ENCODE measurements around the gene TAF1L. TPM values are rescaled to one million over a fixed set of nuclear protein-coding genes. Genes with fewer than 3 reads are reported as not detected.
"Not testable (repeated sequence)": the region's sequence is repeated elsewhere in the genome, so short reads cannot be mapped to it uniquely, and the experiment has no call there.

TAF1L gene, protein sequence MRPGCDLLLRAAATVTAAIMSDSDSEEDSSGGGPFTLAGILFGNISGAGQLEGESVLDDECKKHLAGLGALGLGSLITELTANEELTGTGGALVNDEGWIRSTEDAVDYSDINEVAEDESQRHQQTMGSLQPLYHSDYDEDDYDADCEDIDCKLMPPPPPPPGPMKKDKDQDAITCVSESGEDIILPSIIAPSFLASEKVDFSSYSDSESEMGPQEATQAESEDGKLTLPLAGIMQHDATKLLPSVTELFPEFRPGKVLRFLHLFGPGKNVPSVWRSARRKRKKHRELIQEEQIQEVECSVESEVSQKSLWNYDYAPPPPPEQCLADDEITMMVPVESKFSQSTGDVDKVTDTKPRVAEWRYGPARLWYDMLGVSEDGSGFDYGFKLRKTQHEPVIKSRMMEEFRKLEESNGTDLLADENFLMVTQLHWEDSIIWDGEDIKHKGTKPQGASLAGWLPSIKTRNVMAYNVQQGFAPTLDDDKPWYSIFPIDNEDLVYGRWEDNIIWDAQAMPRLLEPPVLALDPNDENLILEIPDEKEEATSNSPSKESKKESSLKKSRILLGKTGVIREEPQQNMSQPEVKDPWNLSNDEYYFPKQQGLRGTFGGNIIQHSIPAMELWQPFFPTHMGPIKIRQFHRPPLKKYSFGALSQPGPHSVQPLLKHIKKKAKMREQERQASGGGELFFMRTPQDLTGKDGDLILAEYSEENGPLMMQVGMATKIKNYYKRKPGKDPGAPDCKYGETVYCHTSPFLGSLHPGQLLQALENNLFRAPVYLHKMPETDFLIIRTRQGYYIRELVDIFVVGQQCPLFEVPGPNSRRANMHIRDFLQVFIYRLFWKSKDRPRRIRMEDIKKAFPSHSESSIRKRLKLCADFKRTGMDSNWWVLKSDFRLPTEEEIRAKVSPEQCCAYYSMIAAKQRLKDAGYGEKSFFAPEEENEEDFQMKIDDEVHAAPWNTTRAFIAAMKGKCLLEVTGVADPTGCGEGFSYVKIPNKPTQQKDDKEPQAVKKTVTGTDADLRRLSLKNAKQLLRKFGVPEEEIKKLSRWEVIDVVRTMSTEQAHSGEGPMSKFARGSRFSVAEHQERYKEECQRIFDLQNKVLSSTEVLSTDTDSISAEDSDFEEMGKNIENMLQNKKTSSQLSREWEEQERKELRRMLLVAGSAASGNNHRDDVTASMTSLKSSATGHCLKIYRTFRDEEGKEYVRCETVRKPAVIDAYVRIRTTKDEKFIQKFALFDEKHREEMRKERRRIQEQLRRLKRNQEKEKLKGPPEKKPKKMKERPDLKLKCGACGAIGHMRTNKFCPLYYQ (N-terminal part only)
- total RNA-seq: not detected
- long read RNA-seq: 0 reads

DNA sequence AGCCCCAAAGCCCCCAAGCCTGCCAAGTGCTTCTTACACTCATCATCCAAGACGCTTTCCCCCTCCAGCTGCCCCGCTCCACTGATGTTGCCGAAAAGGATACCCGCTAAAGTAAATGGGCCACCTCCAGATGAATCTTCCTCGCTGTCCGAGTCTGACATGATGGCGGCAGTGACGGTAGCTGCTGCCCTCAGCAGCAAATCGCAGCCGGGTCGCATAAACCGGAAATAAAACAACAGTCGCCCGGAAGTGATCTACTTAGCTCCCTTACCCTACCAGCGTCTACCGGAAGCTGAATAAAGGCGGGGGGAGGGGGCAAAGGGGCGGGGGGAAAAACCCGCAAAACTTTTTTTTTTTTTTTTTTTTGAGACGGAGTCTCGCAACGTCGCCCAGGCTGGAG, at the start of gene TAF1L:
TAF1L (minus strand) TSS at position 308 of the 400 bp plus-strand sequence; CDS start at position 218, 90 bp downstream.
- intact Hi-C loops (cut with DNase I): no loop called here
- ATAC-seq (ENCODE audit: poor library complexity) (no peak), DNase-seq (no peak)

DNA sequence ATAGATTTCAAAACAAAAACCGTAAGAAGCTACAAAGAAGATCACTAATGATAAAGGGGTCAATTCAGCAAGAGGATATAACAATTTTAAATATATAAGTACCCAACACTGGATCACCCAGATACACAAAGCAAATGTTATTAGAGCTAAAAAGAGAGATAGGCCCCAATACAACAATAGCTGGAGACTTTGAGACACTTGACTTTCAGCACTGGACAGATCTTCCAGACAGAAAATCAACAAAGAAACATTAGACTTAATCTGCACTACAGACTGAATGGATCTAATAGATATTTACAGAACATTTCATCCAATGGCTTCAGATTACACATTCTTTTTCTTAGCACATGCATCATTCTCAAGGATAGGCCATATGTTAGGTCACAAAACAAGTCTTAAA, 46.3 kb upstream of the TAF1L start:
- ATAC-seq (ENCODE audit: poor library complexity) (no peak), DNase-seq (no peak)
- intact Hi-C loops (cut with DNase I): no loop called here

DNA sequence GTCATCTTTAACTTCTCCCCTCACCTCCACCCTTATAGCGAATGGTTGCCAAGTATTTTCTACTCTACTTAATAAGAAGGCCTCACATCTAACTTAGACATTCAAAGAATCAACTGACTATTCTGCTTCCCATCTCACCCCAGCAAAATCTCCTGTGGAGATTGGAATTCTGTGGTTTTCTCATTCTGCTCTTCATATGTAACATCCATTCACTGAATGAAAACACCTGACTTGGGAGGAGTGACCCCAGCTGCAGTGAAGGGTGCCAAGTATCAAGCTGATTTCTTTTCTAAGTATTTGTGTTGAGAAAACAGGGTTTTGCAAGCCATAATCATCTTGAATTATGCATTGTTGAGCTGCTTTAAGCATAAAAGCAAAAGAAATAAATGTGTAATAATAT, 42.5 kb upstream of the TAF1L start:
- no peak for DNase-seq
- intact Hi-C loops (cut with DNase I): no loop called here
- ATAC-seq (ENCODE audit: poor library complexity): no peak

DNA sequence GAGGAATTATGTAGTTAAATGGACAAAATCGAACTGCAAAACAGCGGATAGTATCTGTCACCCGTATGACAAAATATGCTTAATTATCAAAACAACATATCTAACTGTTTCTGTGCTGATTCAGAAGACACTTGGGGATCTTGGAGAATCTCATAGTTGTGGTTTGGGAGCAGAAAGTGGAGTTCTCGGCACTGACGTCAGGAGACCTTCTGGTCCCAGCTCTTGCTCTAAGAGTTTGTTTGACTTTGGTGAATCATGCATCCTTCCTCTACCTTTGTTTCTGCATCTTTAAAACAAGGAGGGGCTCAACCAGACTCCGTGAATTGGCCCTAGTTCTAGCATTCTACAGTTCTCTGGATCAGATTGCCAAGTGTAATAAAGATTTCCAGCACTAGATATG, 37.0 kb upstream of the TAF1L start:
- DNase-seq: no peak
- intact Hi-C loops (cut with DNase I): no loop called here
- no peak for ATAC-seq (ENCODE audit: poor library complexity)

DNA sequence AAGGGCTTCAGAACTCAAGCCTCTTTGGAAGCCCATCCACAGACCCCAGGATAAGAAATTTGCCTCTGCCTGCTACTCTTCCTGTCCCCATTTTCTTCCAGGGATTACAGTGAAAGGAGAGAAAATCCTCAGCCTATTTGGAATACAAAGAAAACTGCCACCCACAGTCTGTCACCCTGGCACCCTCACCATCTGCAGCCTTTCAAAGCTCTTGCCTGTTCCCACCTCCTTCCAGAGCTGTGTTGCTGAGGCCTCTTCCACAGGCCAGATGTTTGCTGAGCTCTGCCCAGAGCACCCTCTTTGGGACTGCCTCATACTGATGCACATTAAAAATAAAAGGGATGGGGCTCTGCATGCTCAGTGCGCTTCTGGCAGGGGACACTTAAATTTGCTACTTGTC, 35.9 kb upstream of the TAF1L start:
- ATAC-seq (ENCODE audit: poor library complexity): no peak
- no peak for DNase-seq
- intact Hi-C loops (cut with DNase I): no loop called here

DNA sequence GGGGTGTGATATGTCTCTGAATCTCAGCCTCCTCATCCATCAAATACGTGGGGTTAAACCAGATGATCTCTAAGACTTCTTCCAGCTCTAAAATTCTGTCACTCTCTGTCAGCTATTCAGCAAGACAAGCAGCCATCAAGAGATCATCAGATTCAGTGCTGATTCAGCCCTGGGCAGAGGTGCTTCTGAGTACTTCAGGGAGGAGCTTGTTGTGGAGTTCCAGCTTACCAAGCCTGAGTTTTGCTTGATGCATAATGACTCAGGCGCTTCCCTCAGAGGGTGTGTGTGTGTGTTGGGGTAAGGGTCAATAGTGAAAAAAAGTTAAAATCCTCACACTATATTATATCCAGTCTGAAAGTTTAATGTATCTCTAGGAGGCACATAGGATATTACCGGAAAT, 29.6 kb upstream of the TAF1L start:
- no peak for DNase-seq
- intact Hi-C loops (cut with DNase I): no loop called here
- ATAC-seq (ENCODE audit: poor library complexity): no peak

DNA sequence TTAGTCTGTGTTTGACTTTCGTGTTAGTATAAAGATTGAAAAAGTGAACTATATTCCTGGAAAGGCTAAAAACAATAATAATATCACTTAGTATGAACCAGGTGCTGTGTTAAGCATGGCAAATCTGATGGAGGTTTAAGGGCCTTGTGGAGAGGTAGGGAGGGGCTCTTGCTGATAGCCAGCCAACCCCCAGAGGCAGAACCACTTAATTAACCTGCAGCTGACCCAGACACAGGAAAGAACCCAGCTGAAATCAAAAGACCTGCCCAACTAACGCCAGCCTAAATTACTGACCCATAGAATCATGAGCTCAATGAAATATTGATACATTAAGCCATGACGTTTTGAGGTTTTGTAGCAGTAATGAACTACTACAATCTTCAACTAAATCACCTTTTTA, 28.3 kb upstream of the TAF1L start:
- intact Hi-C loops (cut with DNase I): no loop called here
- ATAC-seq (ENCODE audit: poor library complexity): no peak
- no peak for DNase-seq

DNA sequence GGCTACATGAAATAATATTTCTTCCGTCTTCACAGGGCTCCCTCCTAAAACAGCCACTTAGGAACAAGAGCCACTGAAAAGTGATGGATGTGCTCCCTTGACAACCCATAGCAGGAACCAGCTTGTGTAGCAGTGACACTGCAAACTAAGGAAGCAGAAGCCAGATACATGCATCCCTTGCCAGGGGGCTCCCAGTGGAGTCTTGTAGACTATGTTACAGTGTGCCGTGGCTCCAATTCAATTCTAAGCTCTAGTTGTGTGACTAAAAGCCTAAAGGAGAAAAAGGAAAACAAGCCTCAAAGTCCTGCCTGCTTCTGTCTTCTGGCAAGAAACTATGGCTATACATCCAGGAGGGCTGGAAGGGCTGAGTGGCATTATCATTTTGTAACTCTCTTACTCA, 12.2 kb upstream of the TAF1L start:
- ATAC-seq (ENCODE audit: poor library complexity): no peak
- intact Hi-C loops (cut with DNase I): no loop called here
- DNase-seq: no peak

DNA sequence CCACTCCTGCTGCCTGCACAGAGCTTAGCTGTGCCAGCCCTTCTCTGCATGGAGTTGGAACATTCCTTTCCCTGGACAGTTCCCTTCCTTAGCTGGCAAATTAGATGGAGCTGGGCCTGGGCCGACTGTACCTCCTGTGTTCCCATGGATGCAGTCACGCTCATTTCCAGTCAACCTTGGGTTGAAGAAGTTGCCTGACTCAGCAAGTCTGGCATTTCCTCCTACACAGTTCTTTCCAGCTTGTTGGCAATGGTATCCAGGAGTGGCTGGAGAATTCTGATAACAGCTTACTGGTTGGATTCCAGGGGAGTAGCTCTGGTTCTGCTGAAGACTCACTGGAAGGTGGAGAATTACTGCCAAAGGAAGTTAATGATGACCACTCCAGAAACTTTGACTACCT, 9.2 kb upstream of the TAF1L start:
- ATAC-seq (ENCODE audit: poor library complexity) (no peak), DNase-seq (no peak)
- intact Hi-C loops (cut with DNase I): no loop called here

DNA sequence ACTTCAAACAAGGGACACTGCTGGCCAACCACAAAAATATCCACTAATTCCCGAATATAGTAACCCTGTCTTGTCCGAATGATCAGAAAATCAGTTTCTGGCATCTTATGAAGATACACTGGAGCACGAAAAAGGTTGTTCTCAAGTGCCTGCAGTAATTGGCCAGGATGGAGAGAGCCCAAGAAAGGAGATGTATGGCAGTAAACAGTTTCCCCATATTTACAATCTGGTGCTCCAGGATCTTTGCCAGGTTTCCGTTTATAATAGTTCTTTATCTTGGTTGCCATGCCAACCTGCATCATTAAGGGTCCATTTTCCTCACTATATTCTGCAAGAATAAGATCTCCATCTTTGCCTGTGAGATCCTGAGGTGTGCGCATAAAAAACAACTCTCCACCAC, 2.3 kb downstream of the TAF1L start:
- ATAC-seq (ENCODE audit: poor library complexity); DNase-seq; intact Hi-C loops (cut with DNase I): not testable (repeated sequence)

DNA sequence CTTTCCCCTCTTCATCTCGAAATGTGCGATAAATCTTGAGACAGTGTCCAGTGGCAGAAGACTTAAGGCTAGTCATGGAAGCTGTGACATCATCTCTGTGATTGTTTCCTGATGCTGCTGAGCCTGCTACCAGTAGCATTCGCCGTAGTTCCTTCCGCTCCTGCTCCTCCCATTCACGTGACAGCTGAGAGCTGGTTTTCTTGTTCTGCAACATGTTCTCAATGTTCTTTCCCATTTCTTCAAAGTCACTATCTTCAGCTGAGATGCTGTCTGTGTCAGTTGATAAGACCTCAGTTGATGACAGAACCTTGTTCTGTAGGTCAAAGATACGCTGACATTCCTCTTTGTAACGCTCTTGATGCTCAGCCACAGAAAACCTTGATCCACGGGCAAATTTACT, 3.5 kb downstream of the TAF1L start:
- intact Hi-C loops (cut with DNase I): no loop called here
- ATAC-seq (ENCODE audit: poor library complexity): no peak
- no peak for DNase-seq

DNA sequence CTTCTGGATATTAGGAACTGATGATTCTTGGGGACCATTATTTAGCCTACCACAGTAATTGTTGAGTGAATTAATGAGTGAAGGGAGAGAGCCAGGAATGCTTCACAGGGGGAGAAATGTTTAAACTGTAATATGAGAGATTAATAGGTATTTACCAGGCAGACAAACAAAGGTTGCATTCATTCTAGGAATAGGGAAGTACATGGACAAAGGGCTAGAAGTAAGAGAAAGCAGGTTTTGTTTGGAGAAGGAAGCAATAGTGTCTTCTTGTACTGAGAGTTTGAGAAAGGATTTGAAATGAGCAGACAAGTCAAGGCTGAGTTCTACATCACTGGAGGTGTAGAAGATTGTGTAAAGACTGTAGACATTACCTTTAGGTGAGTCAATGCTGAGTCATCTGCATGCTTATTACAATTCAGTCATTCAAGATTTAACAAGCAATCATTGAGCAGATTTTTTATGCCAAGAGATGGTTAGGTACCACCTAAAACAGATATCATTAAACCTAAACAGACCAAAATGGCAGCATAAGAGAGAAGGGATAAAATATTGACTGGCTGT, 8.0 kb downstream of the TAF1L start:
- DNase-seq: no peak

DNA sequence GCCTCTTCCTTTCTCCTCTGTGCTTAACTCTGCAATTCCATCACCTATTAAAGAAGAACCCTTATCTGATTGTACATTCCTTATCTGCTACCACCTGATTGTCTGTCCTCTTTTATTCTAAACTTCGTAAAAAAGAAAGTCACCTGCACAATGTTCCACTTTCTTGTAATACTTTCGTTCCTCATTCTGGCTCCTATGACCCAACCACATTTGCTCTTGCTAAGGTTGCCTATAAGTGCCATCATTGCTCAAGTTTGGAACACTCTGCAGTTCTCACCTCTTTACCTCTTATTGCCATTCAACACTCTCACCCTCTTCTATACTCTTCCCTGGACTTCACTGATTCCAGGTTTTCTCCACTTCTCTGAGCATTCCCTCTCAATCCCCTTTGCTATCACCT, 10.1 kb downstream of the TAF1L start:
- ATAC-seq (ENCODE audit: poor library complexity): no peak
- DNase-seq: no peak
- intact Hi-C loops (cut with DNase I): no loop called here

More for the DNA sequence above, 8.0 kb downstream of the TAF1L start:
- intact Hi-C loops (cut with DNase I): no loop called here
- ATAC-seq (ENCODE audit: poor library complexity): no peak

DNA sequence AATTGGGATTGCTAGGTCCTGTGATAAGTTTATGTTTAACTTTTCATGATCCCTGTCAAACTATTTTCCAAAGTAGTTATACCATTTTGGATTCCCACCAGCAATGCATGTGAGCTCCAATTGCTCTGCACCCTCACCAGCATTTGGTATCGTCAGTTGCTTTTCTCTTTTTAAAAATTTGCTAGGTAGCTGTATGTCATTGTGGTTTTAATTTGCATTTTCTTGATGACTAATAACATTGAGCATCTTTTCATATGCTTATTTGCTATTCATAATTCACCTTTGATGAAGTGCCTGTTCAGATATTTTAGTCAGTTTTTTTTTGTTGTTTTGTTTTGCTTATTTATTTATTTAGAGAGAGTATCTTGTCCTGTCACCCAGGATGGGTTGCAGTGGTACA, 12.5 kb downstream of the TAF1L start:
- intact Hi-C loops (cut with DNase I): no loop called here
- ATAC-seq (ENCODE audit: poor library complexity) (no peak), DNase-seq (no peak)

DNA sequence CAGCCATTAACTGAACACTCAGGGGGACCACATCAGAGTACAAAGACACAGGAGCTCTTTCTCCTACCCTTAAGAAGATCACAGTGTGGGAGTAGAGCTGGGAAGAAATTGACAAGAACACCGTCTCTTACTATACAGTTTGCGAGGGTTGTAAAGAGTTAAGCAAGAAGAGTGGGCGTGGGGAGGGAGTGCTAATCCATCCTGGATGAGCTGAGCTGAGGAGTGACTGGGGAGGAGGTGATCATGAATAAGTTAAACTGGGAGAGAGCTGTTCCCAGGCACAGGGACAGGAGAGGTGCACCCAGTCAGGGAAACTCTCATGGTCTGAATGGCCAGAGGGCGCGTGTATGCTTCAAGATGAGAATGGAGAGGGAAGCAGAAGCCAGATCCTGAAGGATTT, 17.2 kb downstream of the TAF1L start:
- ATAC-seq (ENCODE audit: poor library complexity) (no peak), DNase-seq (no peak)

DNA sequence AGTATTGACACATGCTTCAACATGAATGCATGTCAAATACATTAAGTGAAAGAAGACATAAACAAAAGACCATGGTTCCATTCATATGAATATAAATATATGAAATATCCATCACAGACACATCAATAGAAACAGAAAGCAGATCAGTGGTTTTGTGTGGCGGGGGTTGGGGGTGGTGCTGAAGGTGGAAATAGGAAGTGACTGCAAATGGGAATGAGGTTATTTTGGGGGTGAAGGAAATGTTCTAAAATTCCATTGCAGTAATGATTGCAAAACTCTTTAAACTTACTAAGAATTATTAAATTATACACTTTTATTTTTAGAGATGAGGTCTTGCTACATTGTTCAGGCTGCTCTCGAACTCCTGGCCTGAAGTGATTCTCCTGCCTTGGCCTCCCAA, 28.7 kb downstream of the TAF1L start:
- ATAC-seq (ENCODE audit: poor library complexity) (no peak), DNase-seq (no peak)
- intact Hi-C loops (cut with DNase I): no loop called here

More for the DNA sequence above, 17.2 kb downstream of the TAF1L start:
- intact Hi-C loops (cut with DNase I): no loop called here

DNA sequence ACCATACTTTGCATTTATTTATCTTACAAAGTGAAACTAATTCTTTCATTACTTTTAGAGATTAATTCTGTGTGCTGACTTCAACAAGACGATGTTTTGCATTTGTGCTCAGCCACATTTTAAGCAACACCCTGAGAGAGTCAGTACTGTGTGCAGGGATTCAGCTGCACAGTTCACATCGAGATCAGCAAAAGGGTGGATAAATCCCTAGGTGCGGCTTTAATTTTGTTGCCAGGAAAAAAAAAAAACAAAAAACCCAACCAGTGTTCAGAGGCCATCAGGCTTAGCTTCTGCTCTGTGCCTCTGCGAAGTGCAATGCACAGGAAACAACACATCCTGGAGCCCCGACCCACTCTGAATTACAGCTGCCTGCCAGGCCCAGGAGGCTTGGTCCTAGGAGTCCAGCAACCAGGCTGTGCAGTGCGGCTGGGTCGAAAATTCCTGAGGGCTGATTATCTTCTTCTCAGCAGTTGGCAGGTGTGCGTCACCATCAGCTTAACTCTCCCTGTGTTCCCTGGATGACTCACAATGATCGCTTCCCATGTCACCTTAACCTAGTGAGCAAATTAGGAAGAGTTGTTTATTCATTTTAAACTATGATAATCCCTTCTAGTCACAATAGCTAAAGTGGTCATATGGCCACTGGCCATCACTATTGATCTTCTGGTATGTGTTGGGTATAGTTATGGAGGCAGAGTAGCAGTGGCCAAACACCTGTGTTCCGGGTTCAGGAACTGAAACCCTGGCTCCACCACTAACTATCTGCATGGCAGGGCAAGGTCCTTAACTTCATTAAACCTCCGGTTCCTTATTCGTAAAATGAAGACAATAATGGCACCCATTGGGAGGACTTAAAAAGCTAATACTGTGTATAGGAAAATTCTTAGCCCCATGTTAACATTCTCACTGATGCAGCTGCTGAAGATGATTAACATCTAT, 31.3 kb downstream of the TAF1L start:
- ATAC-seq (ENCODE audit: poor library complexity): no peak
- DNase-seq: no peak
- intact Hi-C loops (cut with DNase I): no loop called here

DNA sequence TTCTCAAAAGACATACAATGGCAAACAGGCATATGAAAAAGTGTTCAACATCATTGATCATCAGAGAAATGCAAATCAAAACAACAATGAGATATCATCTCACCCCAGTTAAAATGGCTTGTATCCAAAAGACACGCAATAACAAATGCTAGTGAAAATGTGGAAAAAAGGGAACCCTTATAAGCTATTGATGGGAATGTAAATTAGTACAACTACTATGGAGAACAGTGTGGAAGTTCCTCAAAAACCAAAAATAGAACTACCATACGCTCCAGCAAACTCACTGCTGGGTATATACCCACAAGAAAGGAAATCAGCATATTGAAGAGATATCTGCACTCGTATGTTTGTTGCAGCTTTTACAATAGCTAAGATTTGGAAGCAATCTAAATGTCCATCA, 36.4 kb downstream of the TAF1L start:
- intact Hi-C loops (cut with DNase I): not testable (repeated sequence)

More for the DNA sequence above, 36.4 kb downstream of the TAF1L start:
- DNase-seq; ATAC-seq (ENCODE audit: poor library complexity): not testable (repeated sequence)
